Activated B cell treated with CpG ODN at 0.5 μM for 24 hours (primary cell): ENCODE results near the gene MKLN1. TPM values are rescaled to one million over a fixed set of nuclear protein-coding genes. Genes with fewer than 3 reads are reported as not detected.

Source experiments
- ATAC-seq: fragments of 200-7000 bp; cut with Tn5 transposase; one replicate; pipeline ENCODE4 v1.10.0; 2021; ENCODE audit warnings: low read depth, mild to moderate bottlenecking, moderate library complexity
- CTCF ChIA-PET: fragments of 350-600 bp; sonication (Branson Sonifier 250); formaldehyde crosslinking; loops from one replicate; lab custom pipeline; 2021; ENCODE audit warnings: antibody characterized with exemption; lab: Charles Lee
- POLR2A ChIA-PET: fragments of 350-600 bp; sonication (Branson Sonifier 250); formaldehyde crosslinking; loops from one replicate; lab custom pipeline; 2021; ENCODE audit warnings: antibody characterized with exemption; lab: Charles Lee
- DNase-seq: peaks from one replicate; pipeline ENCODE4 v3.0.0; 2022
- H3K27ac Mint-ChIP-seq: one replicate; pipeline ENCODE4 v1.8.0; 2020; ENCODE audit warnings: mixed read lengths
- H3K27me3 Mint-ChIP-seq: one replicate; pipeline ENCODE4 v1.8.0; 2021; ENCODE audit warnings: mixed read lengths
- H3K36me3 Mint-ChIP-seq: one replicate; pipeline ENCODE4 v1.8.0; 2021; ENCODE audit warnings: low read depth, mixed read lengths
- H3K4me1 Mint-ChIP-seq: one replicate; pipeline ENCODE4 v1.8.0; 2021; ENCODE audit warnings: mixed read lengths
- H3K4me3 Mint-ChIP-seq: one replicate; pipeline ENCODE4 v1.8.0; 2020; ENCODE audit warnings: mild to moderate bottlenecking, mixed read lengths
- H3K9me3 Mint-ChIP-seq: one replicate; pipeline ENCODE4 v1.8.0; 2020; ENCODE audit warnings: mixed read lengths
- intact Hi-C: fragments of 100-400 bp; cut with micrococcal nuclease; formaldehyde crosslinking; loops from one replicate; pipeline ENCODE4 v1.15.1; 2024
- total RNA-seq: library from RNA; stranded (reverse); gene quantifications from 2 replicates; pipeline ENCODE4 v1.2.3, GENCODE V29; 2022
- TF ChIP-seq, protein P1 (sequence below): fragments of 200-600 bp; IDR thresholded peaks from one replicate; pipeline ENCODE4 v1.8.0; 2022; ENCODE audit warnings: antibody characterized with exemption, mild to moderate bottlenecking

MKLN1 gene
- total RNA-seq, 1 donor from 2014 or later: 64.6 TPM

GRCh38 chr7:131335639-131336381 lies 8.1 kb downstream of the MKLN1 start:
- POLR2A ChIA-PET: interaction anchor here (2.9 kb wide), 1 partner anchor 7 kb away, joined by 16 read pairs; the partner anchor contains the start of gene MKLN1
- peaks cover 16% of the 10 kb centered on the region for H3K9me3 Mint-ChIP-seq

DNA sequence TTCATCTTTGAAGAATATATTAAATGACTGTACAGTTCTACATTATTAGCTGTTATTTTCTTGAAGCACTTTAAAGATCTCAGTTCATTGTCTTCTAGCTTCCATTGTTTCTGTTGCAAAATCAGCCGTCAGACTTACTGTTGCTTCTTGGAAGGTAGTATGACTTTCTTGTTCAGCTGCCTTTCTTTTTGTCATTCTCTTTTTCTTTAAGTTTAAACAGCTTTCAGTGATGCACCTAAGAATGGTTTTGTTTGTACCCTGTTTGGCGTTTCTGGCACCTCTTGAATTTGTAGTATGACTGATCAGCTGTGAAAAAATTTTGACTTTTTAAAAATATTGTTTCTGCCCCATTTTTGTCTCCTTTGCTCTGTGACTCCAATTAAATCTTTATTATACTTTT lies 9.3 kb downstream of the MKLN1 start:
- Mint-ChIP-seq H3K4me1 (peaks cover 32% of the 10 kb centered on the region), H3K4me3 (no peak overlapping the region), H3K27me3 (no peaks in the 10 kb centered on the region), H3K27ac (no peak overlapping the region), H3K9me3 (peaks cover 16% of the 10 kb centered on the region), H3K36me3 (peaks cover 30% of the 10 kb centered on the region)
- TF ChIP-seq, protein P1, sequence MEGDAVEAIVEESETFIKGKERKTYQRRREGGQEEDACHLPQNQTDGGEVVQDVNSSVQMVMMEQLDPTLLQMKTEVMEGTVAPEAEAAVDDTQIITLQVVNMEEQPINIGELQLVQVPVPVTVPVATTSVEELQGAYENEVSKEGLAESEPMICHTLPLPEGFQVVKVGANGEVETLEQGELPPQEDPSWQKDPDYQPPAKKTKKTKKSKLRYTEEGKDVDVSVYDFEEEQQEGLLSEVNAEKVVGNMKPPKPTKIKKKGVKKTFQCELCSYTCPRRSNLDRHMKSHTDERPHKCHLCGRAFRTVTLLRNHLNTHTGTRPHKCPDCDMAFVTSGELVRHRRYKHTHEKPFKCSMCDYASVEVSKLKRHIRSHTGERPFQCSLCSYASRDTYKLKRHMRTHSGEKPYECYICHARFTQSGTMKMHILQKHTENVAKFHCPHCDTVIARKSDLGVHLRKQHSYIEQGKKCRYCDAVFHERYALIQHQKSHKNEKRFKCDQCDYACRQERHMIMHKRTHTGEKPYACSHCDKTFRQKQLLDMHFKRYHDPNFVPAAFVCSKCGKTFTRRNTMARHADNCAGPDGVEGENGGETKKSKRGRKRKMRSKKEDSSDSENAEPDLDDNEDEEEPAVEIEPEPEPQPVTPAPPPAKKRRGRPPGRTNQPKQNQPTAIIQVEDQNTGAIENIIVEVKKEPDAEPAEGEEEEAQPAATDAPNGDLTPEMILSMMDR: no peak
- ChIA-PET POLR2A (interaction anchor here (2.9 kb wide), 1 partner anchor 9 kb away, joined by 16 read pairs; the partner anchor contains the start of gene MKLN1), CTCF (no interaction called here)
- intact Hi-C loops: no loop called here
- no peak for DNase-seq
- no peak for ATAC-seq

More at GRCh38 chr7:131335639-131336381, 8.1 kb downstream of the MKLN1 start:
- CTCF ChIA-PET: interaction anchor here (0.7 kb wide), 1 partner anchor 18 kb away, joined by 4 read pairs; no protein-coding TSS in a partner anchor
- intact Hi-C loops: no loop called here
- TF ChIP-seq, protein P1: no peak
- Mint-ChIP-seq H3K27me3 (no peaks in the 10 kb centered on the region), H3K27ac (no peak overlapping the region), H3K36me3 (peaks cover 30% of the 10 kb centered on the region), H3K4me1 (peaks cover 31% of the 10 kb centered on the region), H3K4me3 (no peak overlapping the region)
- ATAC-seq (no peak), DNase-seq (no peak)

DNA sequence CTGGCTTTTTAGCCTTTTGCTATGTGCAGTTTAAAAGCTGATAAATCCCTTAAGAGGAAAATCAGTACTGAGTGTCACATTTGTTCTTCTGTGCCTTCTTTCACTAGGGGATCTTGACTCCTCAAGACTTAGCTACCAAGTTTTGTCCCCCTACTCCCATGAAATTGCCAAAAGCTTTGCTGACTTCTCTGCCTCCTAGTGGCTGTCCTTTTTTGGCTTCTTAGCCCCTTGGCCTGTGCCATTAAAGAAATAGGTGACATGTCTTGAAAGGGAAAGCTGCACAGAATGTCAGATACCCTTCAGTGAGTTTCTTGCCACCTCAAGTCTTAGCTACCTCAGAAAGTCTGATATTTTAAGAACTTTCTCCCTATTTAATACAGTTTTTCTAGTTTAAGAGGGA lies 10.5 kb downstream of the MKLN1 start:
- Mint-ChIP-seq H3K9me3 (peaks cover 16% of the 10 kb centered on the region), H3K4me3 (no peak overlapping the region), H3K36me3 (peaks cover 30% of the 10 kb centered on the region), H3K27me3 (no peaks in the 10 kb centered on the region), H3K4me1 (peaks cover 42% of the 10 kb centered on the region), H3K27ac (no peak overlapping the region)
- ATAC-seq: no peak
- TF ChIP-seq, protein P1: no peak
- DNase-seq: no peak
- CTCF ChIA-PET: interaction anchor here (1.7 kb wide), 1 partner anchor 11 kb away, joined by 4 read pairs; the partner anchor contains the start of gene MKLN1
- intact Hi-C loops: no loop called here
- POLR2A ChIA-PET: interaction anchor here (1.9 to 2.9 kb wide), 2 partner anchors 10 to 231 kb away, joined by 8 to 16 read pairs; partner anchors contain the start of gene MKLN1

DNA sequence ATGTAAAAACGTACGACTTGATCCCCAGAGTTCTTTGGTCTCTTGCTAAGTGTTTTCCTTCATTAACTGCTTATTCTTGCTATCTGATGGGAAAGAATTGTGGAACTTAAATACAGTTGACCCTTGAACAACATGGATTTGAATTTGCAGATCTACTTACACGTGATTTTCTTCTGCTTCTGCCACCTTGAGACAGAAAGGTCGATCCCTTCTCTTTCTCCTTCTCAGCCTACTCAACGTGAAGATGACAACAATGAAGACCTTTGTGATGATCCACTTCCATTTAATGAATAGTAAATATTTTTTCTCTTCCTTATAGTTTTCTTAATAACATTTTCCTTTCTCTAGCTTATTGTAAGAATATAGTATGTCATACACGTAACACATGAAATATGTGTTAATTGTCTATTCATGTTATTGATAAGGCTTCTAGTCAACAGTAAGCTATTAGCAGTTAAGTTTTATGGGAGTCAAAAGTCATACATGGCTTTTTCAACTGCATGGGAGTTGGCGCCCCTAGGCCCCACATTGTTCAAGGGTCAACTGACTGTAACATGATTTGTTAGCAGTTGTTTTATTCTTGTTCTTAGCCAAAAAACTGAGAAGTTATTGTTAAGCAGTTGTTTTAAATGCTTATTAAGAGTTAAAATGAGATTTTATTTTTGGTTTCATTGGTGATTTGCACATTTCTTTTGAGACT lies 11.2 kb downstream of the MKLN1 start:
- Mint-ChIP-seq H3K4me3 (no peak overlapping the region), H3K27me3 (no peaks in the 10 kb centered on the region), H3K4me1 (peaks cover 38% of the 10 kb centered on the region), H3K27ac (no peak overlapping the region), H3K9me3 (peaks cover 16% of the 10 kb centered on the region), H3K36me3 (peaks cover 28% of the 10 kb centered on the region)
- ATAC-seq: no peak
- intact Hi-C loops: no loop called here
- ChIA-PET POLR2A (interaction anchor here (1.9 to 2.9 kb wide), 2 partner anchors 10 to 232 kb away, joined by 8 to 16 read pairs; partner anchors contain the start of gene MKLN1), CTCF (interaction anchor here (1.7 kb wide), 1 partner anchor 11 kb away, joined by 4 read pairs; the partner anchor contains the start of gene MKLN1)
- DNase-seq: no peak
- TF ChIP-seq, protein P1: no peak
